Nephron (organoid): ENCODE measurements around the gene MRPL36.
A peak's percentile ranks its signal among the peaks of the same experiment; 100 is the strongest.

ENCODE experiments used
- H3K27ac Mint-ChIP-seq, 3 experiments: 2 replicates each; pipeline ENCODE4 v1.8.0; 2020; ENCODE audit warnings: mixed read lengths in 3 of 3, mild to moderate bottlenecking in 2 of 3, moderate library complexity in 1 of 3
- H3K27me3 Mint-ChIP-seq: 2 replicates; pipeline ENCODE4 v1.8.0; 2021; ENCODE audit warnings: low read depth, mild to moderate bottlenecking, moderate library complexity, mixed read lengths
- H3K36me3 Mint-ChIP-seq: 2 replicates; pipeline ENCODE4 v1.8.0; 2020; ENCODE audit warnings: low read depth, mixed read lengths
- H3K4me1 Mint-ChIP-seq: 2 replicates; pipeline ENCODE4 v1.8.0; 2020; ENCODE audit warnings: mixed read lengths
- H3K4me3 Mint-ChIP-seq, 3 experiments: 2 replicates each; pipeline ENCODE4 v1.8.0; 2020; ENCODE audit warnings: mild to moderate bottlenecking in 3 of 3, mixed read lengths in 3 of 3, moderate library complexity in 2 of 3
- H3K9me3 Mint-ChIP-seq: 2 replicates; pipeline ENCODE4 v1.8.0; 2020; ENCODE audit warnings: mixed read lengths
- TF ChIP-seq, protein P1 (sequence below), 3 experiments: fragments of 200-600 bp; sonication (generic); IDR thresholded peaks; one replicate each; pipeline ENCODE4 v1.5.0; 2021; ENCODE audit warnings: antibody characterized with exemption in 3 of 3; ENCODE audit not compliant: unreplicated experiment in 3 of 3

The MRPL36 gene

DNA sequence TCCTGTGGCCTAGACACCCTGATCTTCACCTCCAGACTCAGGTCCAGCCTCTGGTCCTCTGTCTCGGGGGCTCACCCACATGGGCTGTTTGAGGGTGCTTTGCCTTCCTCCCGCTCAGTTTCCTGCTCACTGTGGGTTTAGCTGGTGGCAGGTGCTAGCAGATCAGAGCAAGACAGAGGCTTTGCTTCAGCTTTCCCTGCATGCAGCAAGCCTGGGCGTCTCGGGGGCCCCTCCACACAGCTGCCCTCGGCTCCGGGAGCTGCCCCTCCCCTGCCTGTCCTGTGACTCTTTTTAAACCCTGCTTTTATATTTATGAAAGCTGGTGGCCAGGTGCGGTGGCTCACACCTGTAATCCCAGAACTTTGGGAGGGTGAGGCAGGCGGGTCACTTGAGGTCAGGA, 14.6 kb downstream of the MRPL36 start:
- peaks cover 41% of the 10 kb centered on the region for H3K27me3 Mint-ChIP-seq
- H3K27ac Mint-ChIP-seq: no peak overlapping the region
- TF ChIP-seq, protein P1, sequence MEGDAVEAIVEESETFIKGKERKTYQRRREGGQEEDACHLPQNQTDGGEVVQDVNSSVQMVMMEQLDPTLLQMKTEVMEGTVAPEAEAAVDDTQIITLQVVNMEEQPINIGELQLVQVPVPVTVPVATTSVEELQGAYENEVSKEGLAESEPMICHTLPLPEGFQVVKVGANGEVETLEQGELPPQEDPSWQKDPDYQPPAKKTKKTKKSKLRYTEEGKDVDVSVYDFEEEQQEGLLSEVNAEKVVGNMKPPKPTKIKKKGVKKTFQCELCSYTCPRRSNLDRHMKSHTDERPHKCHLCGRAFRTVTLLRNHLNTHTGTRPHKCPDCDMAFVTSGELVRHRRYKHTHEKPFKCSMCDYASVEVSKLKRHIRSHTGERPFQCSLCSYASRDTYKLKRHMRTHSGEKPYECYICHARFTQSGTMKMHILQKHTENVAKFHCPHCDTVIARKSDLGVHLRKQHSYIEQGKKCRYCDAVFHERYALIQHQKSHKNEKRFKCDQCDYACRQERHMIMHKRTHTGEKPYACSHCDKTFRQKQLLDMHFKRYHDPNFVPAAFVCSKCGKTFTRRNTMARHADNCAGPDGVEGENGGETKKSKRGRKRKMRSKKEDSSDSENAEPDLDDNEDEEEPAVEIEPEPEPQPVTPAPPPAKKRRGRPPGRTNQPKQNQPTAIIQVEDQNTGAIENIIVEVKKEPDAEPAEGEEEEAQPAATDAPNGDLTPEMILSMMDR (IDR thresholded peaks at IDR 0.05; ENCODE audit: unreplicated experiment in 3 of 3): no peak
- H3K4me1 Mint-ChIP-seq: peaks cover 29% of the 10 kb centered on the region
- no peaks in the 10 kb centered on the region for H3K9me3 Mint-ChIP-seq
- no peaks in the 10 kb centered on the region for H3K36me3 Mint-ChIP-seq
- H3K4me3 Mint-ChIP-seq: no peak overlapping the region

DNA sequence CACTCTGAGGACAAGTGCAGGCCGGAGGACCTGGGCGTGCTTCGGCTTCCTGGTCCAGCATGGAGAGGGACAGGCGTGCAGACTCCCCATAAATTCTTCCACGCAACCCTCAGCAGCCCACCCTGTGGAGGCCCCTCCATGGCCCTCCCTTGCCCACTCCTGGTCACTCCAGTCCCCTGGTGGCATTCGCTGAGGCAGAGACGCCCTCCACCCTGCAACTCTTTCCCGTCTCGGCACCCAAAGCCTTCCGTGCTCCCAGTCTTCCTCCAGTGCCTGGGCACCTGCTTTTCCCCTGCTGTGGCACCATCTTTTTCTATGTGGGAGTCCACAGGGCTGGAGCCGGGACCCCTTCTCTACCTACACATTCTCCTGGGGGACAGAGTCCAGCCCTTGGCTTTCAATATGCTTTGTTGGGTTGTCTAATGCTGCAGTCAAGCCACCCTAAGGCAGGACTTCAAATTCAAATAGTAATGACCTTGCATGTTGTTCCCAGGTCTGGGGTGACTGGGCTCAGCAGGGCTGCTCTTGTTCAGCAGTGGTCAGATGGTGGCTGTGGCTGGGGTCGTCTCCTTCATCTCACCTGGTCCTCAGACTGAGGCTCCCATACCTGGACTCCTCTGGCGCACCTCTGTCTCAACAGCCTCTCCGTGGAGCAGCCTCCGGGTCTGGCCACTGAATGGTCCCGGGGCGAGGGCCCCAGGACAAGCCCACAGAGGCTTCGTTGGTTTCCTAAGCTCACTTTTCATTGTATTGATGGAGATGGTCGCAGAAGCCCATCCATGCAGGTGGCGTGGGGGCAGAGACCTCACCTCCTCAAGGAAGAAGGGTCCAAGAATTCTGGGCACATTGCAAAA, 15.2 kb downstream of the MRPL36 start:
- Mint-ChIP-seq H3K4me3 (no peak overlapping the region), H3K9me3 (no peaks in the 10 kb centered on the region), H3K27me3 (peaks cover 35% of the 10 kb centered on the region), H3K27ac (peak overlapping the region in 1 of 3 experiments; percentile 82), H3K36me3 (no peaks in the 10 kb centered on the region), H3K4me1 (peaks cover 23% of the 10 kb centered on the region)
- TF ChIP-seq, protein P1 (IDR thresholded peaks at IDR 0.05; ENCODE audit: unreplicated experiment in 3 of 3): no peak

GRCh38 chr5:1783216-1783554, 16.5 kb downstream of the MRPL36 start:
- H3K36me3 Mint-ChIP-seq: no peaks in the 10 kb centered on the region
- TF ChIP-seq, protein P1 (IDR thresholded peaks at IDR 0.05; ENCODE audit: unreplicated experiment in 3 of 3): no peak
- H3K27ac Mint-ChIP-seq: peak overlapping the region in 1 of 3 experiments; percentile 84
- no peak overlapping the region for H3K4me3 Mint-ChIP-seq
- H3K9me3 Mint-ChIP-seq: no peaks in the 10 kb centered on the region
- peaks cover 38% of the 10 kb centered on the region for H3K27me3 Mint-ChIP-seq
- H3K4me1 Mint-ChIP-seq: peaks cover 22% of the 10 kb centered on the region

DNA sequence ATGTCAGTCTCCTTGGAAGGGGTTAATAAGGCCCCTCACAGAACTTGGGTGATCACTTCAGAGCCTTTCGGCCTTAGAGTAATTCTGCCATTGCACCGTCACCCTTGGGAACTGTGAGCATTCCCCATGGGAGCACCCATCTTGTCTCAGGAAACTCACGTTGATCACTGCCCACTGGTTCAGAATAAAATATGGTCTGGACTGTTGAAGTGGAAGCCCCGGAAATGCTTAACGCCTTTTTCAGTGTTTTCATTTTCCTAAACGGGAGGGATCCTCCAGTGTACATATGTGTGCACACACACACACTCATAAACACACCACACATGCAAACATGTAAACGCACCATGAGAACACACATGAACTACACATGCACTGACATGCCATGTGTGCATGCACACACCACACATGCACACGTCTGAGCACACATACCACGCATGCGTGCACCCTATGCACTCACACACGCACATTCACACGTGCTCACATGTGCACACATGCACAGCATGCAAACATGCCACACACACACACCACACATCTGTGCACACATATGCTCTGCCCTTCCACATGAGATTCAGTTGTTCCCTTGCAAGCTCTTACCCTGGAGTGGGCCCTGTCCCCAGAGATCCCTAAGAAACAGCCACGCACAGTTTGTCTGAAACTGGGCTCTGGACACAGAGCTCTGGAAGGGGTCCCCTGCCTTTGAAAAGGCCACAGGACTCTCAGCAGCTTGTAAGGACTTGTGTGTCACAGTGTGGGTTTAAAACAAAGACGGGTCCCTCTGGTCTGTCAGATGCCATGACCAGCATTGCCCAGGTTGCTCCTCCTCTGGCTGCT, 17.0 kb downstream of the MRPL36 start:
- TF ChIP-seq, protein P1 (IDR thresholded peaks at IDR 0.05; ENCODE audit: unreplicated experiment in 3 of 3): no peak
- no peaks in the 10 kb centered on the region for H3K36me3 Mint-ChIP-seq
- H3K27ac Mint-ChIP-seq: peak overlapping the region in 2 of 3 experiments; percentile 21 to 84
- H3K4me1 Mint-ChIP-seq: peaks cover 22% of the 10 kb centered on the region
- no peaks in the 10 kb centered on the region for H3K9me3 Mint-ChIP-seq
- H3K4me3 Mint-ChIP-seq: no peak overlapping the region
- peaks cover 34% of the 10 kb centered on the region for H3K27me3 Mint-ChIP-seq

- H3K36me3 Mint-ChIP-seq: no peaks in the 10 kb centered on the region
- no peak overlapping the region for H3K4me3 Mint-ChIP-seq
- H3K4me1 Mint-ChIP-seq: peaks cover 22% of the 10 kb centered on the region
- peaks cover 37% of the 10 kb centered on the region for H3K27me3 Mint-ChIP-seq
- no peaks in the 10 kb centered on the region for H3K9me3 Mint-ChIP-seq
- TF ChIP-seq, protein P1 (IDR thresholded peaks at IDR 0.05; ENCODE audit: unreplicated experiment in 3 of 3): no peak
- H3K27ac Mint-ChIP-seq: peak overlapping the region in 2 of 3 experiments; percentile 21 to 84
These were observed 17.8 kb downstream of the MRPL36 start for GRCh38 chr5:1781726-1782384.
